Upper lobe of left lung (tissue), 6 donors: ENCODE measurements around the gene PSMD6. TPM values are rescaled to one million over a fixed set of nuclear protein-coding genes. Genes with fewer than 3 reads are reported as not detected.
A peak's percentile ranks its signal among the peaks of the same experiment; 100 is the strongest.

Source experiments
- ATAC-seq, 2 donors: fragments of 200-7000 bp; cut with Tn5 transposase; one replicate each; pipeline ENCODE4 v1.9.1; 2022; ENCODE audit warnings: mild to moderate bottlenecking in 2 of 2, moderate library complexity in 2 of 2; ENCODE audit not compliant: low FRiP score in 2 of 2
- DNase-seq, 2 donors: peaks; one replicate each; pipeline ENCODE4 v3.0.0-alpha.2; 2019 to 2020
- H3K27ac ChIP-seq, 4 donors: fragments of 200-600 bp; sonication (generic); one replicate each; pipeline ENCODE4 v1.5.1; 2016 to 2019
- H3K27me3 ChIP-seq, 4 donors: fragments of 200-600 bp; sonication (generic); one replicate each; pipeline ENCODE4 v1.5.1; 2017 to 2019
- H3K36me3 ChIP-seq, 4 donors: fragments of 200-600 bp; sonication (generic); one replicate each; pipeline ENCODE4 v1.5.1; 2016 to 2019
- H3K4me1 ChIP-seq, 4 donors: fragments of 200-600 bp; sonication (generic); one replicate each; pipeline ENCODE4 v1.5.1; 2018 to 2019
- H3K4me3 ChIP-seq, 4 donors: fragments of 200-600 bp; sonication (generic); one replicate each; pipeline ENCODE4 v1.5.1; 2017 to 2019; ENCODE audit warnings: mild to moderate bottlenecking in 2 of 4, moderate library complexity in 1 of 4
- H3K9me3 ChIP-seq, 4 donors: fragments of 200-600 bp; sonication (generic); one replicate each; pipeline ENCODE4 v1.5.1; 2018 to 2019
- CTCF ChIP-seq, 6 experiments: fragments of 450-650 bp in 4 of 6; fragments of 200-600 bp in 2 of 6; sonication (generic) in 2 of 6; IDR thresholded peaks; one replicate each; pipeline ENCODE4 v1.5.1; 2016 to 2019; ENCODE audit warnings: antibody characterized with exemption in 6 of 6
- EP300 ChIP-seq, 4 donors: sonication (generic); formaldehyde crosslinking; IDR thresholded peaks; one replicate each; pipeline ENCODE4 v1.5.1; 2017; ENCODE audit warnings: antibody characterized with exemption in 4 of 4, control low read depth in 2 of 4
- POLR2A ChIP-seq, 4 donors: fragments of 450-650 bp; IDR thresholded peaks; one replicate each; pipeline ENCODE4 v1.5.1; 2016 to 2017; ENCODE audit warnings: antibody characterized with exemption in 4 of 4, mild to moderate bottlenecking in 2 of 4
- POLR2AphosphoS5 ChIP-seq, 2 donors: sonication (generic); formaldehyde crosslinking; IDR thresholded peaks; one replicate each; pipeline ENCODE4 v1.5.1; 2017; ENCODE audit warnings: antibody characterized with exemption in 2 of 2
- WGBS, 2 donors: methylation state at CpG; one replicate each; pipeline ENCODE4 v1.1.5; 2017 to 2018; 5-methylcytosine and 5-hydroxymethylcytosine counted together
- total RNA-seq, 6 donors: library from RNA; depleted of rRNA in 4 of 6; stranded (reverse); fragments of >200 nt in 4 of 6; gene quantifications; one replicate each; pipeline versions ENCODE4 v1.1.0 to v1.2.1, GENCODE V29; 2016 to 2021
- donor health status: DM: no; HTN: no; CAD: no; lungs with moderate emphysema.
- donor health status: DM: no; HTN: yes; CAD: no; lungs with severe emphysema.

PSMD6 gene
- total RNA-seq, 6 donors from 2014 or later: 41.2 to 69.3 (median 58.6) TPM

- H3K27me3 ChIP-seq: no peaks in the 10 kb centered on the region
- WGBS, 2 donors: 87 to 91% methylated on average over 3 of the region's 3 CpGs
- H3K4me3 ChIP-seq: no peak overlapping the region
- ATAC-seq (no peak), DNase-seq (no peak)
- TF ChIP-seq POLR2AphosphoS5 (IDR thresholded peaks at IDR 0.05) (no peak), EP300 (IDR thresholded peaks at IDR 0.05) (no peak), POLR2A (IDR thresholded peaks at IDR 0.05) (no peak), CTCF (IDR thresholded peaks at IDR 0.05) (no peak)
- H3K9me3 ChIP-seq: no peaks in the 10 kb centered on the region
- H3K27ac ChIP-seq: no peak overlapping the region
- peaks cover 10 to 68% (median 29%) of the 10 kb centered on the region in 4 donors for H3K36me3 ChIP-seq
- peaks cover 17 to 35% (median 25%) of the 10 kb centered on the region in 4 donors for H3K4me1 ChIP-seq
Measured at GRCh38 chr3:64019271-64019670, 4.0 kb downstream of the PSMD6 start.

- ATAC-seq (no peak), DNase-seq (no peak)
- Histone ChIP-seq H3K4me3 (no peak overlapping the region), H3K9me3 (no peaks in the 10 kb centered on the region), H3K27ac (no peak overlapping the region), H3K4me1 (peaks cover 11 to 20% (median 15%) of the 10 kb centered on the region in 4 donors), H3K27me3 (no peaks in the 10 kb centered on the region), H3K36me3 (peaks cover 14 to 90% (median 48%) of the 10 kb centered on the region in 4 donors)
- WGBS, 2 donors: 85 to 86% methylated on average over 3 of the region's 3 CpGs
- TF ChIP-seq POLR2AphosphoS5 (IDR thresholded peaks at IDR 0.05) (no peak), CTCF (IDR thresholded peaks at IDR 0.05) (no peak), POLR2A (IDR thresholded peaks at IDR 0.05) (no peak), EP300 (IDR thresholded peaks at IDR 0.05) (no peak)
Measured at GRCh38 chr3:64016941-64017620, 6.2 kb downstream of the PSMD6 start.

GRCh38 chr3:64011685-64012084, 11.6 kb downstream of the PSMD6 start:
- TF ChIP-seq POLR2A (IDR thresholded peaks at IDR 0.05) (no peak), EP300 (IDR thresholded peaks at IDR 0.05) (no peak), CTCF (IDR thresholded peaks at IDR 0.05) (no peak)
- ATAC-seq: peak in 1 of 2 donors; percentile 83
- Histone ChIP-seq H3K9me3 (no peaks in the 10 kb centered on the region), H3K4me3 (no peak overlapping the region), H3K27me3 (no peaks in the 10 kb centered on the region), H3K4me1 (peaks cover 0 to 12% (median 7%) of the 10 kb centered on the region in 4 donors), H3K27ac (peak overlapping the region in 1 of 4 donors; percentile 4), H3K36me3 (peaks cover 34 to 98% (median 66%) of the 10 kb centered on the region in 4 donors)
- 67 to 91% methylated on average over 5 of the region's 5 CpGs for WGBS, 2 donors
- DNase-seq: no peak

GRCh38 chr3:64010199-64010598, 13.1 kb downstream of the PSMD6 start:
- DNase-seq: no peak
- ATAC-seq: no peak
- TF ChIP-seq POLR2AphosphoS5 (IDR thresholded peaks at IDR 0.05) (no peak), CTCF (IDR thresholded peaks at IDR 0.05) (no peak), EP300 (IDR thresholded peaks at IDR 0.05) (no peak), POLR2A (IDR thresholded peaks at IDR 0.05) (no peak)
- 83 to 90% methylated on average over 5 of the region's 5 CpGs for WGBS, 2 donors
- Histone ChIP-seq H3K9me3 (no peaks in the 10 kb centered on the region), H3K36me3 (peaks cover 40 to 100% (median 77%) of the 10 kb centered on the region in 4 donors), H3K27me3 (no peaks in the 10 kb centered on the region), H3K4me3 (no peak overlapping the region), H3K4me1 (peaks cover 0 to 12% (median 7%) of the 10 kb centered on the region in 4 donors), H3K27ac (no peak overlapping the region)

GRCh38 chr3:64009528-64009927, 13.8 kb downstream of the PSMD6 start:
- Histone ChIP-seq H3K36me3 (peaks cover 40 to 100% (median 75%) of the 10 kb centered on the region in 4 donors), H3K4me3 (no peak overlapping the region), H3K4me1 (peaks cover 0 to 12% (median 7%) of the 10 kb centered on the region in 4 donors), H3K9me3 (no peaks in the 10 kb centered on the region), H3K27ac (peak overlapping the region in 1 of 4 donors; percentile 44), H3K27me3 (no peaks in the 10 kb centered on the region)
- DNase-seq (no peak), ATAC-seq (no peak)
- 81 to 95% methylated on average over 7 of the region's 7 CpGs for WGBS, 2 donors
- TF ChIP-seq EP300 (IDR thresholded peaks at IDR 0.05) (no peak), POLR2AphosphoS5 (IDR thresholded peaks at IDR 0.05) (no peak), CTCF (IDR thresholded peaks at IDR 0.05) (no peak), POLR2A (IDR thresholded peaks at IDR 0.05) (no peak)
